GM12891 (cell line): Measurements from ENCODE around the gene ARHGEF16.

Experiments
- POLR2A ChIP-seq: IDR thresholded peaks from 2 replicates; pipeline ENCODE4 v1.6.1; 2011; ENCODE audit warnings: low read depth, low read length, control low read depth
- POLR2AphosphoS5 ChIP-seq: IDR thresholded peaks from 2 replicates; pipeline ENCODE4 v1.6.1; 2011; ENCODE audit warnings: low read depth, low read length, control low read depth

- TF ChIP-seq POLR2A (no peak), POLR2AphosphoS5 (no peak)
These were observed 8.5 kb downstream of the ARHGEF16 start for GRCh38 chr1:3463013-3463385.
